ENCODE data around the gene CRACR2A. TPM values are rescaled to one million over a fixed set of nuclear protein-coding genes. Genes with fewer than 3 reads are reported as not detected.
A peak's percentile ranks its signal among the peaks of the same experiment; 100 is the strongest.

The CRACR2A gene
- total RNA-seq, 4 donors from 2014 or later: 34.5 to 165 (median 85.8) TPM

- intact Hi-C loops (cut with DNase I; ENCODE audit: low total_unique reads) (loop anchor here (2.0 kb wide), 1 partner anchor 48 kb away; no protein-coding TSS in a partner anchor), in situ Hi-C loops (cut with MboI; ENCODE audit: low pct_ligation_motif_present in 1 of 4, low pct_unique_long_range_greater_than_20kb in 1 of 4, low sequenced_read_pairs in 3 of 4) (no loop called here)
- H3K4me3 ChIP-seq: no peak overlapping the region
- peaks cover 0 to 25% (median 18%) of the 10 kb centered on the region in 4 donors for H3K4me1 ChIP-seq
- no peak for TF ChIP-seq EP300 (IDR thresholded peaks at IDR 0.05; ENCODE audit: low read depth)
- no peak for TF ChIP-seq POLR2AphosphoS5 (IDR thresholded peaks at IDR 0.05)
- no peak for TF ChIP-seq POLR2A (IDR thresholded peaks at IDR 0.05)
- TF ChIP-seq CTCF (IDR thresholded peaks at IDR 0.05): no peak
- H3K36me3 ChIP-seq: no peaks in the 10 kb centered on the region
- no peak overlapping the region for H3K27ac ChIP-seq
- WGBS, 2 donors (ENCODE audit: low coverage in 1 of 2): 72 to 81% methylated on average over 3 to 6 of the region's 6 CpGs
- H3K9me3 ChIP-seq: no peaks in the 10 kb centered on the region
- no peaks in the 10 kb centered on the region for H3K27me3 ChIP-seq
- no peak for DNase-seq
Measured at GRCh38 chr12:3744229-3744901, 8.5 kb downstream of the CRACR2A start.

GRCh38 chr12:3743803-3744202, 9.1 kb downstream of the CRACR2A start:
- Histone ChIP-seq H3K4me3 (no peak overlapping the region), H3K27ac (no peak overlapping the region), H3K27me3 (no peaks in the 10 kb centered on the region), H3K36me3 (no peaks in the 10 kb centered on the region), H3K4me1 (peaks cover 0 to 25% (median 18%) of the 10 kb centered on the region in 4 donors), H3K9me3 (no peaks in the 10 kb centered on the region)
- intact Hi-C loops (cut with DNase I; ENCODE audit: low total_unique reads): loop anchor here (2.0 kb wide), 1 partner anchor 47 kb away; no protein-coding TSS in a partner anchor
- in situ Hi-C loops (cut with MboI; ENCODE audit: low pct_ligation_motif_present in 1 of 4, low pct_unique_long_range_greater_than_20kb in 1 of 4, low sequenced_read_pairs in 3 of 4): no loop called here
- no peak for DNase-seq
- 66% methylated on average over 6 of the region's 6 CpGs; no CpG with 5 or more reads in 1 of the 2 donors for WGBS, 2 donors (ENCODE audit: low coverage in 1 of 2)
- TF ChIP-seq POLR2AphosphoS5 (IDR thresholded peaks at IDR 0.05): no peak
- TF ChIP-seq CTCF (IDR thresholded peaks at IDR 0.05): no peak
- no peak for TF ChIP-seq POLR2A (IDR thresholded peaks at IDR 0.05)
- no peak for TF ChIP-seq EP300 (IDR thresholded peaks at IDR 0.05; ENCODE audit: low read depth)

- Histone ChIP-seq H3K27me3 (no peaks in the 10 kb centered on the region), H3K27ac (peak overlapping the region in 3 of 4 donors; percentile 21 to 59 (median 51)), H3K4me3 (no peak overlapping the region), H3K4me1 (peaks cover 0 to 17% (median 10%) of the 10 kb centered on the region in 4 donors), H3K9me3 (no peaks in the 10 kb centered on the region), H3K36me3 (no peaks in the 10 kb centered on the region)
- no peak for TF ChIP-seq POLR2A (IDR thresholded peaks at IDR 0.05)
- TF ChIP-seq POLR2AphosphoS5 (IDR thresholded peaks at IDR 0.05): no peak
- TF ChIP-seq CTCF (IDR thresholded peaks at IDR 0.05): no peak
- no peak for TF ChIP-seq EP300 (IDR thresholded peaks at IDR 0.05; ENCODE audit: low read depth)
- in situ Hi-C loops (cut with MboI; ENCODE audit: low pct_ligation_motif_present in 1 of 4, low pct_unique_long_range_greater_than_20kb in 1 of 4, low sequenced_read_pairs in 3 of 4): no loop called here
- intact Hi-C loops (cut with DNase I; ENCODE audit: low total_unique reads): no loop called here
- 74 to 83% methylated on average over 1 to 7 of the region's 7 CpGs for WGBS, 2 donors (ENCODE audit: low coverage in 1 of 2)
- no peak for DNase-seq
Measured at GRCh38 chr12:3741882-3742672, 10.8 kb downstream of the CRACR2A start.

GRCh38 chr12:3740480-3741231, 12.3 kb downstream of the CRACR2A start:
- H3K27me3 ChIP-seq: no peaks in the 10 kb centered on the region
- peaks cover 0 to 17% (median 10%) of the 10 kb centered on the region in 4 donors for H3K4me1 ChIP-seq
- H3K36me3 ChIP-seq: no peaks in the 10 kb centered on the region
- 68% methylated on average over 2 of the region's 2 CpGs for WGBS, 2 donors (ENCODE audit: low coverage in 1 of 2)
- no peaks in the 10 kb centered on the region for H3K9me3 ChIP-seq
- peak overlapping the region in 3 of 4 donors; percentile 21 to 59 (median 51) for H3K27ac ChIP-seq
- in situ Hi-C loops (cut with MboI; ENCODE audit: low pct_ligation_motif_present in 1 of 4, low pct_unique_long_range_greater_than_20kb in 1 of 4, low sequenced_read_pairs in 3 of 4) (no loop called here), intact Hi-C loops (cut with DNase I; ENCODE audit: low total_unique reads) (no loop called here)
- no peak for DNase-seq
- TF ChIP-seq POLR2AphosphoS5 (IDR thresholded peaks at IDR 0.05) (no peak), EP300 (IDR thresholded peaks at IDR 0.05; ENCODE audit: low read depth) (no peak), POLR2A (IDR thresholded peaks at IDR 0.05) (no peak), CTCF (IDR thresholded peaks at IDR 0.05) (no peak)
- H3K4me3 ChIP-seq: no peak overlapping the region

All from transverse colon (tissue), 4 donors.